ENCODE data around the gene GYG1.

- no peak for TF ChIP-seq CTCF (IDR thresholded peaks at IDR 0.05; ENCODE audit: poor library complexity, severe bottlenecking)
- TF ChIP-seq EP300 (conservative IDR thresholded peaks at IDR 0.05; ENCODE audit: poor library complexity, severe bottlenecking) = no peak
Observed at GRCh38 chr3:149020196-149020838, 29.0 kb downstream of the GYG1 start.

All from neural cell (in vitro differentiated cells).